ENCODE data around the gene ATP10D. TPM values are rescaled to one million over a fixed set of nuclear protein-coding genes. Genes with fewer than 3 reads are reported as not detected.
"Not testable (repeated sequence)": the region's sequence is repeated elsewhere in the genome, so short reads cannot be mapped to it uniquely, and the experiment has no call there.

ATP10D gene
- polyA plus RNA-seq, 1 donor = 8.1 TPM

GRCh38 chr4:47535567-47536147, 50.6 kb downstream of the ATP10D start:
- no peak for DNase-seq (ENCODE audit: low read depth)

- DNase-seq (ENCODE audit: low read depth) = no peak
Measured at GRCh38 chr4:47536966-47537365, 51.9 kb downstream of the ATP10D start.

GRCh38 chr4:47538111-47538824, 53.2 kb downstream of the ATP10D start:
- no peak for DNase-seq (ENCODE audit: low read depth)

GRCh38 chr4:47538825-47539154, 53.7 kb downstream of the ATP10D start:
- no peak for DNase-seq (ENCODE audit: low read depth)

GRCh38 chr4:47542640-47543039, 57.6 kb downstream of the ATP10D start:
- DNase-seq (ENCODE audit: low read depth) = not testable (repeated sequence)

GRCh38 chr4:47543331-47543730, 58.3 kb downstream of the ATP10D start:
- DNase-seq (ENCODE audit: low read depth) = no peak

GRCh38 chr4:47550357-47550756, 65.3 kb downstream of the ATP10D start:
- not testable (repeated sequence) for DNase-seq (ENCODE audit: low read depth)

- DNase-seq (ENCODE audit: low read depth) = no peak
Measured at GRCh38 chr4:47550899-47551548, 65.9 kb downstream of the ATP10D start.

GRCh38 chr4:47551682-47552081, 66.6 kb downstream of the ATP10D start:
- DNase-seq (ENCODE audit: low read depth) = no peak

- no peak for DNase-seq (ENCODE audit: low read depth)
Measured at GRCh38 chr4:47553329-47554125, 68.5 kb downstream of the ATP10D start.

- not testable (repeated sequence) for DNase-seq (ENCODE audit: low read depth)
Measured at GRCh38 chr4:47555920-47556319, 70.8 kb downstream of the ATP10D start.

GRCh38 chr4:47557255-47557654, 72.2 kb downstream of the ATP10D start:
- no peak for DNase-seq (ENCODE audit: low read depth)

- DNase-seq (ENCODE audit: low read depth) = no peak
Measured at GRCh38 chr4:47560682-47561081, 75.6 kb downstream of the ATP10D start.

GRCh38 chr4:47561331-47561730, 76.3 kb downstream of the ATP10D start:
- no peak for DNase-seq (ENCODE audit: low read depth)

- no peak for DNase-seq (ENCODE audit: low read depth)
Measured at GRCh38 chr4:47562297-47562696, 77.2 kb downstream of the ATP10D start.

- DNase-seq (ENCODE audit: low read depth) = no peak
Measured at GRCh38 chr4:47566566-47566965, 81.5 kb downstream of the ATP10D start.

- no peak for DNase-seq (ENCODE audit: low read depth)
Measured at GRCh38 chr4:47566969-47567368, 81.9 kb downstream of the ATP10D start.

GRCh38 chr4:47567511-47567910, 82.4 kb downstream of the ATP10D start:
- DNase-seq (ENCODE audit: low read depth) = no peak

- DNase-seq (ENCODE audit: low read depth) = no peak
Measured at GRCh38 chr4:47570816-47571215, 85.7 kb downstream of the ATP10D start.

GRCh38 chr4:47572981-47573380, 87.9 kb downstream of the ATP10D start:
- no peak for DNase-seq (ENCODE audit: low read depth)

GRCh38 chr4:47577779-47578553, 92.9 kb downstream of the ATP10D start:
- DNase-seq (ENCODE audit: low read depth) = no peak

GRCh38 chr4:47579235-47579634, 94.2 kb downstream of the ATP10D start:
- DNase-seq (ENCODE audit: low read depth) = no peak

Measured in forelimb muscle (tissue), 1 donor.